ENCODE data around the gene ABLIM3. TPM values are rescaled to one million over a fixed set of nuclear protein-coding genes. Genes with fewer than 3 reads are reported as not detected.

The ABLIM3 gene
- total RNA-seq, 1 donor: 4.4 TPM

DNA sequence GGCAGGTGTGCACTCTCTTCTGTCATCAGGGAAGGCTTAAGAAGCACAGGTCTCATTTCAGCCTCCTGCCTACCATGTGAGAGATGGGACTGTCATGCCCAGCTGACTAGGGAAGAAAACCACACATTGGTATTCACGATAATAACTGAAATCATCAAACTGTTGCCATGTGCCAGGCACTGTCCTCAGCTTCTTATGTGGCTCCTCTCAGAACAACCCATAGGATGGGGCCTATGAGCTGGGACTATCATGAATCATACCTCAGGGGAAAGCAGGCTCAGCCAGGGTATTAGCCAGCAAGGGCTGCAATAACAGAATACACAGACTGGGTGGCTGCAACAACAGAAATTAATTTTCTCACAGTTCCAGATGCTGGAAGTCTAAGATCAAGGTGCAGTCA is 133.6 kb downstream of the ABLIM3 start:
- peaks cover 12% of the 10 kb centered on the region for H3K4me1 ChIP-seq (ENCODE audit: insufficient read depth, low read length)
- no peaks in the 10 kb centered on the region for H3K9me3 ChIP-seq (ENCODE audit: low read depth, low read length)
- H3K4me3 ChIP-seq (ENCODE audit: low read length): no peak overlapping the region
- peaks cover 32% of the 10 kb centered on the region for H3K27me3 ChIP-seq (ENCODE audit: insufficient read depth, low read length)

DNA sequence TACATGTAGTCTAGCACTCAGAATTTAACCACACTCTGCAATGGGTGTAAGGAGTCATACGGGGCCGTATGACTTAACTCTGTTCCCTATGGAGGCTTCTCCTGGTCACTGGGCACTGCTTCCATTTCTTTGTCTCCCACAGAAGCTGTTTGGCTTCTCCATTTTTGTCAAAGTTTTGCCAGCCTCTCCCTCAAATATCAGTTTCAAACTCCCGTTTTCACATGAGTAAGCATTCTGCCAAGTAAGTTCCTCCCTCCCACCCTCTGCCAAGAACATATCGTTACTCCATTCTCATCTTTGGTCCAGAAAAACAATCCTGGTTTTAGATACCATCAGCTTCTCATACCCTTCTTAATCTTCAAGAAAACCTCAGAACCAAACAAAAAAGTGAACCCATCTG is 136.5 kb downstream of the ABLIM3 start:
- no peaks in the 10 kb centered on the region for H3K4me1 ChIP-seq (ENCODE audit: insufficient read depth, low read length)
- H3K27me3 ChIP-seq (ENCODE audit: insufficient read depth, low read length): peaks cover 9% of the 10 kb centered on the region
- H3K9me3 ChIP-seq (ENCODE audit: low read depth, low read length): no peaks in the 10 kb centered on the region
- H3K4me3 ChIP-seq (ENCODE audit: low read length): no peak overlapping the region

DNA sequence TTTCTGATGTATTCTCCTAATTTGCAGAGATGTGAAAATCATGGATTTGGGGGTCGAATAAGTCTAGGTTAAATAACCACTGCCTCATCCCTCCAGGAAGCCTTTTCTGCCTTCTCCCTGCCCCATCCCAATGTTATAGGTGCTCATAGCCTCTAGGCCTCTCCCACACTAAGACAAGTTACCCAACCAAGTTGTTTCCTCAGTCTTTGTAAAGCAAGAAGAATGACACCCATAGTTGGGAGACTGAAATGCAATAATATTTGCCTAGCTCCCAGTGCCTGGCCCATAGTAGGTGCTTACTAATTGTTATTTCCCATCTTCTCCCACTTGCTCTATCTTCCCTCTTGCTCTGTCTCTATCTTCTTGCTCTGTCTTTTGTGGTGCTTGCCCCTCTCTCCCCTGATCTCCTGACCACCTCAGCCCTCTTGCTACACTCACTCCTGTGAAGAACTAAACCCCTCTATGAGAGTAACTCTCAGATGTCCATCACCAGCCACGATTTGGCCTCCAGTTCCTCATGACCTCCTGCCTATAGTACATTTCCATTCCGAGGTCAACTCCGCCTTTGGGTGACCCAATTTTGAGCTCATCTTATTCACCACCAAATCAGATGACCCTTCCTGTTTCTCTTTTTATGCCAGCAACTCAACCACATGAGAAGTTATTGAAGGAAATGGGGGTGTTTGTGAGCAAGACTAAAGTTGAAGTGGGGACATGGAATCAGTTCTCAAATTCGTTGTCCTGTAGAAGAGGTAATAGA is 137.3 kb downstream of the ABLIM3 start:
- H3K4me3 ChIP-seq (ENCODE audit: low read length): no peak overlapping the region
- peaks cover 2% of the 10 kb centered on the region for H3K27me3 ChIP-seq (ENCODE audit: insufficient read depth, low read length)
- H3K4me1 ChIP-seq (ENCODE audit: insufficient read depth, low read length): no peaks in the 10 kb centered on the region
- H3K9me3 ChIP-seq (ENCODE audit: low read depth, low read length): no peaks in the 10 kb centered on the region

DNA sequence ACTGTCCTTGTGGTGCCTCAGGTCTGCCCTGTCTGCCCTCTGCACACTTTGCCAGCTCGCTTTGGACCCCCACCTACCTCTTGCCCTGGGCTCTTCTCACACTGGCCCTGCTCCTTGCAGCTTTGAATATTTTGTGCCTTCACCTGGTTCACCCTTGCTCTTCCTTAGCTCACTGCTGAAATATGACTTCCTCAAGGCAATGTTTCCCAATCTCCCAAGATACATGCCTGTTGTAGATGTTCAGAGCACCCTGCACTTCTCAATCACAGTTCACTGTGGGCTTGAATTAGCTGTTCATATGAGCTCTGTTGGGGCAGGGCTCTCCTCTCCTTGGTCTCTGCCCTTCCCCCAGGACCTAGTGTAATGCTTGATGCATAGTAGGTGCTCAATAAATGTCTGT is 138.4 kb downstream of the ABLIM3 start:
- Histone ChIP-seq H3K9me3 (ENCODE audit: low read depth, low read length) (no peaks in the 10 kb centered on the region), H3K4me3 (ENCODE audit: low read length) (no peak overlapping the region), H3K27me3 (ENCODE audit: insufficient read depth, low read length) (no peaks in the 10 kb centered on the region), H3K4me1 (ENCODE audit: insufficient read depth, low read length) (no peaks in the 10 kb centered on the region)

- Histone ChIP-seq H3K4me1 (ENCODE audit: insufficient read depth, low read length) (no peaks in the 10 kb centered on the region), H3K27me3 (ENCODE audit: insufficient read depth, low read length) (no peaks in the 10 kb centered on the region), H3K9me3 (ENCODE audit: low read depth, low read length) (no peaks in the 10 kb centered on the region), H3K4me3 (ENCODE audit: low read length) (no peak overlapping the region)
Observed at GRCh38 chr5:149280124-149280523, 138.8 kb downstream of the ABLIM3 start.

DNA sequence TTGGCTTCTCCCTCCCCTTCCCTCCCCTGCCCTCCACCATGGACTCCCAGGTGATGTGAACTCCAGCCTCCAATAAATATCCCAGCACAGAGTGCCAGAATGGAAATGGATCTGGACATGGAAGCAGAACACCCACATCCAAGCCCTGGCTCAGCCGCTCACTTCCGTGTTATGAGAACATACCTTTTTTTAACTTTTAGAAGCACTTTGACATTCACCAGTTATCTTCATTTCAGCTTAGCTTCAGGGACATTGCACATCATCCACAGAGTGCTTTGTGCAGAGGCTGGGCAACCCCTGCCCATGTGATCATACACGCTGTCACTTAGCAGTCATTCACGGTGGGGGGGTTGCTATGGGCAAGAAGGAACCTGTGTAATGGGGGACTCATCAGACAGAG is 139.5 kb downstream of the ABLIM3 start:
- no peaks in the 10 kb centered on the region for H3K27me3 ChIP-seq (ENCODE audit: insufficient read depth, low read length)
- no peaks in the 10 kb centered on the region for H3K9me3 ChIP-seq (ENCODE audit: low read depth, low read length)
- no peaks in the 10 kb centered on the region for H3K4me1 ChIP-seq (ENCODE audit: insufficient read depth, low read length)
- no peak overlapping the region for H3K4me3 ChIP-seq (ENCODE audit: low read length)

- Histone ChIP-seq H3K4me3 (ENCODE audit: low read length) (no peak overlapping the region), H3K27me3 (ENCODE audit: insufficient read depth, low read length) (no peaks in the 10 kb centered on the region), H3K9me3 (ENCODE audit: low read depth, low read length) (no peaks in the 10 kb centered on the region), H3K4me1 (ENCODE audit: insufficient read depth, low read length) (no peaks in the 10 kb centered on the region)
Observed at GRCh38 chr5:149282027-149282965, 141.0 kb downstream of the ABLIM3 start.

DNA sequence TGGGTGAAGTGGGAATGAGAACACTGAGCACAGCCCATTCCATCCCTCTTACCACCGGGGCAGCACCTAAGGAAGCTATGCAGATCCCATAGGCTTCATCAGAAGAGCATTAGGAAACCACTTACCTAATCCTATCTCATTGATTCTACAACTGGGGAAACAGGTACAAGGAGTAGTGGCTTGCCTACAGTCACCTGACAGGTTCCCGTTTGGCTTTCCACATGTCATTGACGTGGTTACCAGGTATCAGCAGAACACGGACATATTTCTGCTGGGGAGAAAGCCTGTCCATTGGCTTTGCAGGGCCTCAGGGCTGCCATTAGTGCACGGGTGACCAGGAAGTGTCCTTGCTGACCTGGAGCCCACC is 141.7 kb downstream of the ABLIM3 start:
- no peaks in the 10 kb centered on the region for H3K27me3 ChIP-seq (ENCODE audit: insufficient read depth, low read length)
- H3K4me1 ChIP-seq (ENCODE audit: insufficient read depth, low read length): no peaks in the 10 kb centered on the region
- H3K4me3 ChIP-seq (ENCODE audit: low read length): no peak overlapping the region

DNA sequence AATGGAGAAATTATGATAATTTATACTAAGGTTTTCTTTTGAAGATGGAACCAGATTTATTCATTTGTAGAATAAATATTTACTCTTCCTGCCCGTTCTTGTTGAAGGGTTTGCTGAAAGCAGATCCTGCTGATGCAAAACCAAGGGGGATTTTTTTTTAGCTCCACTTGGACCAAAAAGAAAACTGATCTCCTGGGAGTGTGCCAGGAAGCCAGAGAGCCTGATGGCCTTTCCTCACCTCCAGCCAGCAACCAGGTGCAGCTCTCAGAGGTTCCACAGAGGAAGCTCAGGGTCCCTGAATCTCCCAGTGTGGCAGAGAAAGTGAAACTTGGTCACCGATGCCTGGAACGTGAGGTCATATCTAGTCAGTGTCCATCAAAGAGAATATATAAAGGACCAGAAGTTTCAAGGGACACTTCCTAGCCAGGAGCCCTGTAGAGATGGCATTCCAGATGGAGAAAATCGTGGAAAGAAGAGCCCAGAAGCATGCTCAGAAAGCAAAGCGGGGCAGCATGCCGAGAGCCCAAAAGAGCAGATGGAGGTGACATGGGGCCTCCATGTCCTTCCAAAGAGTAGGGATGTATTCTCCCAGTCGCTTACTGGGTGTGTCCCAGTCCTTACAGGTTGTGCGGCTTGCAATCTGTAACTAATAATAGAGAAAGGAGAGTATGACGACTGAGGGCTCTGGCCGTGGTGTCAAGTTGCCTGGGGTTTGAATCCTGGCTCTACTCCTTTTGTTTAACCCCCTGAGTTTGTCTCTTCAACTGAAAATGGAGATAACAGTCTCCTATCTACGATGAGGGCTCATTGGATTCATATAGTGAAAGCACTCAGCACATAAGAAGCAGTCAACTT is 142.6 kb downstream of the ABLIM3 start:
- H3K4me1 ChIP-seq (ENCODE audit: insufficient read depth, low read length): no peaks in the 10 kb centered on the region
- no peaks in the 10 kb centered on the region for H3K27me3 ChIP-seq (ENCODE audit: insufficient read depth, low read length)
- H3K9me3 ChIP-seq (ENCODE audit: low read depth, low read length): no peaks in the 10 kb centered on the region
- H3K4me3 ChIP-seq (ENCODE audit: low read length): no peak overlapping the region

More for the DNA sequence above, 141.7 kb downstream of the ABLIM3 start:
- no peaks in the 10 kb centered on the region for H3K9me3 ChIP-seq (ENCODE audit: low read depth, low read length)

DNA sequence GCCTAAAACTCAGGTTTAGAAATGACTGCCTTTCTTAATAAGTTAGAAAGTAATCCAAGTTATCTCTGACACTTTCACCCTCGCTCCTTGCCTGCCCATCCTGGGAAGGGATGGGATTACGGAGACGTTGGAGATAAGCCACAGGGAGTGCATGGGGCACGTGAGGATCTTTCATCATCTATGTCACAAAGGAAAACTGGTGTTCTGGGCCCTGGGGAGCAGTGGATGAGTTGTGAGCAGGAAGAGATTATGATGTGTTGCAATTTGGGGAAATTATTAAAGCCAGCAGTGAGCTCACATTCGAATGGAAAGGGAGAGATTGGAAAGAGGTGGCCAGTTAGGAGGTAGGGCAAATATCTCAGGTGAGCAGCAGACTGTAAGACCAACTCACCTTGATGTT is 143.2 kb downstream of the ABLIM3 start:
- no peak overlapping the region for H3K4me3 ChIP-seq (ENCODE audit: low read length)
- no peaks in the 10 kb centered on the region for H3K27me3 ChIP-seq (ENCODE audit: insufficient read depth, low read length)
- no peaks in the 10 kb centered on the region for H3K9me3 ChIP-seq (ENCODE audit: low read depth, low read length)
- H3K4me1 ChIP-seq (ENCODE audit: insufficient read depth, low read length): no peaks in the 10 kb centered on the region

DNA sequence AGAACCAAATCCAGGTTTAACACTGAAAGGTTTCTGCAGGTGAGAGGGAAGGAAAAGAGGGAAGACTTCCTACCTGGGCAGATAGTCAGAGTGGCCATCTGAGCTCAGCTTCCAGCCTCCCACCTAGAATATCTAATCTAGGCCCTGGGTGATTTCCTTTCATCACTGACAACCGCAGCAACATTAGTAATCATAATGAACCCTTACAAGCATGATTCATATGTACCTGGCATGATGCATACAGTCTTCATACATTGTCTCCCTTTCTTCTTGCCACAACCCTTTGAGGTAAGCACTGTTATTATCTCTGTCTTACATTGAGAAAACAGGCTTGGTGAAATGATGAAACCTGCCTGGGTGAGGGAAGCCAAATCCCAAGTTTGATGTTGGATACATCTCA is 143.9 kb downstream of the ABLIM3 start:
- no peak overlapping the region for H3K4me3 ChIP-seq (ENCODE audit: low read length)
- H3K9me3 ChIP-seq (ENCODE audit: low read depth, low read length): no peaks in the 10 kb centered on the region
- no peaks in the 10 kb centered on the region for H3K27me3 ChIP-seq (ENCODE audit: insufficient read depth, low read length)

GRCh38 chr5:149288436-149288835 is 147.1 kb downstream of the ABLIM3 start:
- Histone ChIP-seq H3K27me3 (ENCODE audit: insufficient read depth, low read length) (no peaks in the 10 kb centered on the region), H3K9me3 (ENCODE audit: low read depth, low read length) (no peaks in the 10 kb centered on the region), H3K4me3 (ENCODE audit: low read length) (no peak overlapping the region), H3K4me1 (ENCODE audit: insufficient read depth, low read length) (no peaks in the 10 kb centered on the region)

More for the DNA sequence above, 143.9 kb downstream of the ABLIM3 start:
- H3K4me1 ChIP-seq (ENCODE audit: insufficient read depth, low read length): no peaks in the 10 kb centered on the region

DNA sequence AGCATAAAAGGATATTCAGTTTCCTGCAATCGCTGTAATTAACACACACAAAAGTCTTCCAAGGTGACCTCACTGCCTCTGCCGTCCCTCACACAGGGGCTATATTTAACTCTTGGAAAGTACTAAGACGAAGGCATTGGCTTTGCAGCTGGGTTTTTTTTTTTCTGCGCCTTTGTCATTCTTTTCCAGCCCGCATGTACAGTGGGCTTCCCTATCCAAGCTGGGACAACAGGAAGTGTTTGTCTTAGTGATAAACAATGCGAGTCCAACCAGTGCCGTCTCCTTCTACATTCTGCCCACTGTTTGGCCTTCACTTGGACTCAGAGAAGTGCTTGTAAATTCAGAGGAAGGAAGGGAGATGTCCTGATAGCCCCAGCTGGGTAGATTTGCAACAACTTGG is 148.0 kb downstream of the ABLIM3 start:
- H3K27me3 ChIP-seq (ENCODE audit: insufficient read depth, low read length): no peaks in the 10 kb centered on the region
- no peak overlapping the region for H3K4me3 ChIP-seq (ENCODE audit: low read length)
- no peaks in the 10 kb centered on the region for H3K9me3 ChIP-seq (ENCODE audit: low read depth, low read length)
- H3K4me1 ChIP-seq (ENCODE audit: insufficient read depth, low read length): no peaks in the 10 kb centered on the region

DNA sequence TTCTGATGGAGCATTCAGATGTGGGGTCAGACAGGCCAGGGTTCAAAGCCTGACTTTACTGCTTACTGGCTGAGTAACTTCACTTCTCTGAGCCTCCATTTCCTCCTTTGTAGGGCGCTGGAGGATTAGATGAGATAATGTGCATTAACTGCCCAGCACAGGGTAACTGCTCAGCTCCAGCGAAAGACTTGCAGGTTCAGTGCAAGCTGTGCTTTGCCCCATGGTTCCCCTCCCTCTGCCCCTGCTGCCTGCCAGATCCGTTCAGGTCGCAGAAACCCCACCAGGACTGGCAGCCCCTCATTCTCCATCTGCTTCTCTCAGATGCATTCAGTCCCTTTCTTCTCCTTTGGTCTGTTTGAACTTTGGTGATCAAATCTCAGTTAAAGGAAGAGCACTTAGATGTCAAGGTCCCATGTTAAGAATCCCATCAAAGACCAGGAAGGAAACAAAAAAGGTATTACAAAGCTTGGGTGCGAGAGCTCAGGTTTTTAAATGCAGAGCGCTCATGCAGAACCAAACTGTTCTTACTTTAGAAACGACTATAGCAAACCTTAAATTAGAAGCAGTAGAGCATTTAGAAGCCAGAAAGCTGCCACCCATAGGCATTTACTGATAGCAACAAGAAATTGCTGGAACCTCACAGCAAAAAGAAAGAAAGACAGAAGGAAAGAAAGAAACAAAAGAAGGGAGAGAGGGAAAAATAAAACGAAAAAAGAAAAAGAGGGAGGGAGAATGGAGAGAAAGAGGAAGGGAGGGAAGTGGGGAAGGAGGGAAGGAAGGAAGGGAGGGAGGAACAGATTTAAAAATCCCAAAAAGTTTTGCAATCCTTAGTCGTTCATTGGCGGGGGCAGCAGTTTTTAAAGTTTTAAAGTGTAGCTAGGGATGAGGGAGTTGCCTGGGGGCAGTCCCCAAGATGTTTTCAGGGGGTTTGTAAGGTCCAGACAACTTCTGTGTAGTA is 153.9 kb downstream of the ABLIM3 start:
- Histone ChIP-seq H3K4me3 (ENCODE audit: low read length) (no peak overlapping the region), H3K9me3 (ENCODE audit: low read depth, low read length) (no peaks in the 10 kb centered on the region), H3K4me1 (ENCODE audit: insufficient read depth, low read length) (peaks cover 6% of the 10 kb centered on the region)

More for the DNA sequence above, 153.9 kb downstream of the ABLIM3 start:
- no peaks in the 10 kb centered on the region for H3K27me3 ChIP-seq (ENCODE audit: insufficient read depth, low read length)
